PC-9 (cell line): ENCODE results near the gene ZNF385A. TPM values are rescaled to one million over a fixed set of nuclear protein-coding genes. Genes with fewer than 3 reads are reported as not detected.

Source experiments
- BruUV-seq: library from RNA; stranded (reverse); fragments of 400-500 nt; replicated peaks from 2 replicates; lab custom pipeline; 2021; lab: Mats Ljungman, UMichigan
- CTCF ChIA-PET: fragments of 300-600 bp; sonication (Branson Sonifier 250); formaldehyde crosslinking; loops from one replicate; lab custom pipeline; 2022; ENCODE audit warnings: antibody characterized with exemption; lab: Charles Lee
- POLR2A ChIA-PET: fragments of 300-600 bp; sonication (Branson Sonifier 250); formaldehyde crosslinking; loops from one replicate; lab custom pipeline; 2022; ENCODE audit warnings: antibody characterized with exemption; ENCODE audit not compliant: unreplicated experiment; lab: Charles Lee
- DNase-seq, 2 experiments: peaks; one replicate each; pipeline versions ENCODE4 v3.0.0 to v3.0.0-alpha.2; 2015 to 2022; ENCODE audit warnings: mixed read lengths in 1 of 2
- H2AFZ ChIP-seq: fragments of 200-600 bp; sonication (generic); 2 replicates; pipeline ENCODE4 v1.8.1; 2017; ENCODE audit warnings: antibody characterized with exemption
- H3F3A ChIP-seq: fragments of 200-600 bp; sonication (generic); 2 replicates; pipeline ENCODE4 v1.8.1; 2017; ENCODE audit warnings: antibody characterized with exemption, mild to moderate bottlenecking, low read depth; ENCODE audit not compliant: insufficient read depth
- H3K27ac ChIP-seq: fragments of 200-600 bp; sonication (generic); 2 replicates; pipeline ENCODE4 v1.6.1; 2016; ENCODE audit warnings: mixed run types
- H3K27me3 ChIP-seq: fragments of 200-600 bp; sonication (generic); 2 replicates; pipeline ENCODE4 v1.6.1; 2016; ENCODE audit warnings: low read depth, mixed run types; ENCODE audit not compliant: insufficient read depth
- H3K36me3 ChIP-seq: fragments of 200-600 bp; sonication (generic); 2 replicates; pipeline ENCODE4 v1.6.1; 2016; ENCODE audit warnings: low read depth, mixed run types
- H3K4me1 ChIP-seq: fragments of 200-600 bp; sonication (generic); replicated peaks from 2 replicates; pipeline ENCODE4 v1.6.1; 2016; ENCODE audit warnings: mixed run types; ENCODE audit not compliant: insufficient read depth
- H3K4me2 ChIP-seq: fragments of 200-600 bp; sonication (generic); 2 replicates; pipeline ENCODE4 v1.6.1; 2017; ENCODE audit warnings: mixed run types
- H3K4me3 ChIP-seq: fragments of 200-600 bp; sonication (generic); 2 replicates; pipeline ENCODE4 v1.6.1; 2016; ENCODE audit warnings: mixed run types
- H3K79me2 ChIP-seq: fragments of 200-600 bp; sonication (generic); 2 replicates; pipeline ENCODE4 v1.6.1; 2017; ENCODE audit warnings: low read depth, mixed run types
- H3K9me2 ChIP-seq: fragments of 200-600 bp; sonication (generic); 2 replicates; pipeline ENCODE4 v1.8.1; 2017; ENCODE audit warnings: mild to moderate bottlenecking; ENCODE audit not compliant: insufficient read depth
- H3K9me3 ChIP-seq: fragments of 200-600 bp; sonication (generic); 2 replicates; pipeline ENCODE4 v1.8.1; 2016; ENCODE audit warnings: low read depth; ENCODE audit not compliant: insufficient read depth
- H4K20me1 ChIP-seq: fragments of 200-600 bp; sonication (generic); 2 replicates; pipeline ENCODE4 v1.8.1; 2017; ENCODE audit not compliant: insufficient read depth
- EZH2 ChIP-seq: fragments of 200-600 bp; sonication (generic); IDR thresholded peaks from 2 replicates; pipeline ENCODE4 v1.8.0; 2017; ENCODE audit warnings: antibody characterized with exemption, low read depth
- intact Hi-C: fragments of 100-400 bp; cut with micrococcal nuclease; formaldehyde crosslinking; loops from one replicate; pipeline ENCODE4 v1.10.0; 2022; ENCODE audit not compliant: unreplicated experiment
- total RNA-seq: library from RNA; stranded (reverse); gene quantifications from 2 replicates; pipeline ENCODE4 v1.2.3, GENCODE V29; 2021
- TF ChIP-seq, protein P1 (sequence below): fragments of 200-600 bp; sonication (generic); conservative IDR thresholded peaks from 2 replicates; pipeline ENCODE4 v1.6.1; 2017; ENCODE audit warnings: mixed run types, antibody characterized with exemption, mild to moderate bottlenecking, moderate library complexity

The ZNF385A gene
- total RNA-seq, 1 experiment from 2014 or later = 17.2 TPM

DNA sequence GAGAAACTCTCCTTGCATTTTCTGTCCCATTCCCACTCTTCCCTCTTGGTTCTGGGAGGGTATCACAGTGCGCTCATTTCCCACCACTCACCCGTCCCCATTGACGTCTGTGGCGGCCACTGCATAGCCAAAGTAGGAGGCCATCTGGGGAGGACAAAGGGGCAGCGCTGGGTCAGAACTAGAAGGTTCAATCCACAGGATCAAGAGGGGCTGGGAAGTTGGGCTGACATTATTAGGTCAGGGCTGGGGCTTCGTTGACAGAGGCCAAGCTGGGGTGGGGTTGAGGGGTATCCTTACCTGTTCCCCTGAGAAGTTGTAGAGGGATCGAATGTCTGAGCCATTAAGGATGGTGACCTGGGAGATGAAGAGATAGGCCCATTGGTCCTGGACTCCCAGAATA is 21.0 kb upstream of the ZNF385A start:
- Histone ChIP-seq H4K20me1 (no peaks in the 10 kb centered on the region), H3F3A (peaks cover 5% of the 10 kb centered on the region; the same call in 1 of the 2 replicates), H2AFZ (no peak overlapping the region), H3K79me2 (no peaks in the 10 kb centered on the region), H3K4me3 (no peak overlapping the region), H3K4me1 (no peaks in the 10 kb centered on the region), H3K4me2 (no peak overlapping the region), H3K9me3 (no peaks in the 10 kb centered on the region), H3K36me3 (0 out of 2 replicates have a peak, but pooled peaks cover 7% of the 10 kb centered on the region), H3K27me3 (no peaks in the 10 kb centered on the region), H3K27ac (no peak overlapping the region), H3K9me2 (no peaks in the 10 kb centered on the region)
- CTCF ChIA-PET = interaction anchor here (0.5 kb wide), 1 partner anchor 71 kb away, joined by 4 read pairs; no protein-coding TSS in a partner anchor
- DNase-seq = no peak
- intact Hi-C loops = no loop called here
- no TSS peak for BruUV-seq
- POLR2A ChIA-PET = interaction anchor here (0.7 kb wide), 1 partner anchor 11 kb away, joined by 3 read pairs; no protein-coding TSS in a partner anchor
- TF ChIP-seq EZH2 = no peak
- TF ChIP-seq, protein P1, sequence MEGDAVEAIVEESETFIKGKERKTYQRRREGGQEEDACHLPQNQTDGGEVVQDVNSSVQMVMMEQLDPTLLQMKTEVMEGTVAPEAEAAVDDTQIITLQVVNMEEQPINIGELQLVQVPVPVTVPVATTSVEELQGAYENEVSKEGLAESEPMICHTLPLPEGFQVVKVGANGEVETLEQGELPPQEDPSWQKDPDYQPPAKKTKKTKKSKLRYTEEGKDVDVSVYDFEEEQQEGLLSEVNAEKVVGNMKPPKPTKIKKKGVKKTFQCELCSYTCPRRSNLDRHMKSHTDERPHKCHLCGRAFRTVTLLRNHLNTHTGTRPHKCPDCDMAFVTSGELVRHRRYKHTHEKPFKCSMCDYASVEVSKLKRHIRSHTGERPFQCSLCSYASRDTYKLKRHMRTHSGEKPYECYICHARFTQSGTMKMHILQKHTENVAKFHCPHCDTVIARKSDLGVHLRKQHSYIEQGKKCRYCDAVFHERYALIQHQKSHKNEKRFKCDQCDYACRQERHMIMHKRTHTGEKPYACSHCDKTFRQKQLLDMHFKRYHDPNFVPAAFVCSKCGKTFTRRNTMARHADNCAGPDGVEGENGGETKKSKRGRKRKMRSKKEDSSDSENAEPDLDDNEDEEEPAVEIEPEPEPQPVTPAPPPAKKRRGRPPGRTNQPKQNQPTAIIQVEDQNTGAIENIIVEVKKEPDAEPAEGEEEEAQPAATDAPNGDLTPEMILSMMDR = no peak

DNA sequence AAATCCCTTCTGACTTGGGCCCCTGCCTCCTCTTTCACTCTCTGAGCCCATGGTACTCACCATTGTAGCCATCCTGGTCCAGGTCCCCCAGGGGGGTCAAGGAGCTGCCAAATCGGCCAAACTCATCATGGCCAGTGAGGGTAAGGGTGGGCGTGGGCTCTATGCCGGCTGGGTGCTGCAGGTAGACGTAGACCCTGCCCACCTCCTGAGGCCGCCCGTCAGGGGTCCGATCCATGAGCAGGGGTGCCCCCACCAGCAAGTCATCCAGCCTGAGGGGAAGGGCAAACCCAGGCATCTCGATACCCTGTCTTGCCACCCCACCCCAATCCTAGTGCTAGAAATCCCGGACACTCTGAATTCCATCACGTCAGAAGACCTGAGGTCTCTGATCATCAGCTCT is 20.6 kb upstream of the ZNF385A start:
- Histone ChIP-seq H4K20me1 (no peaks in the 10 kb centered on the region), H3K27me3 (no peaks in the 10 kb centered on the region), H3K79me2 (no peaks in the 10 kb centered on the region), H3K9me3 (no peaks in the 10 kb centered on the region), H3F3A (peaks cover 5% of the 10 kb centered on the region; the same call in 1 of the 2 replicates), H3K4me2 (no peak overlapping the region), H2AFZ (no peak overlapping the region), H3K36me3 (0 out of 2 replicates have a peak, but pooled peaks cover 7% of the 10 kb centered on the region), H3K27ac (no peak overlapping the region), H3K4me3 (no peak overlapping the region), H3K9me2 (no peaks in the 10 kb centered on the region), H3K4me1 (no peaks in the 10 kb centered on the region)
- intact Hi-C loops = no loop called here
- ChIA-PET POLR2A (no interaction called here), CTCF (no interaction called here)
- DNase-seq = no peak
- no TSS peak for BruUV-seq
- no peak for TF ChIP-seq EZH2
- TF ChIP-seq, protein P1 = no peak

DNA sequence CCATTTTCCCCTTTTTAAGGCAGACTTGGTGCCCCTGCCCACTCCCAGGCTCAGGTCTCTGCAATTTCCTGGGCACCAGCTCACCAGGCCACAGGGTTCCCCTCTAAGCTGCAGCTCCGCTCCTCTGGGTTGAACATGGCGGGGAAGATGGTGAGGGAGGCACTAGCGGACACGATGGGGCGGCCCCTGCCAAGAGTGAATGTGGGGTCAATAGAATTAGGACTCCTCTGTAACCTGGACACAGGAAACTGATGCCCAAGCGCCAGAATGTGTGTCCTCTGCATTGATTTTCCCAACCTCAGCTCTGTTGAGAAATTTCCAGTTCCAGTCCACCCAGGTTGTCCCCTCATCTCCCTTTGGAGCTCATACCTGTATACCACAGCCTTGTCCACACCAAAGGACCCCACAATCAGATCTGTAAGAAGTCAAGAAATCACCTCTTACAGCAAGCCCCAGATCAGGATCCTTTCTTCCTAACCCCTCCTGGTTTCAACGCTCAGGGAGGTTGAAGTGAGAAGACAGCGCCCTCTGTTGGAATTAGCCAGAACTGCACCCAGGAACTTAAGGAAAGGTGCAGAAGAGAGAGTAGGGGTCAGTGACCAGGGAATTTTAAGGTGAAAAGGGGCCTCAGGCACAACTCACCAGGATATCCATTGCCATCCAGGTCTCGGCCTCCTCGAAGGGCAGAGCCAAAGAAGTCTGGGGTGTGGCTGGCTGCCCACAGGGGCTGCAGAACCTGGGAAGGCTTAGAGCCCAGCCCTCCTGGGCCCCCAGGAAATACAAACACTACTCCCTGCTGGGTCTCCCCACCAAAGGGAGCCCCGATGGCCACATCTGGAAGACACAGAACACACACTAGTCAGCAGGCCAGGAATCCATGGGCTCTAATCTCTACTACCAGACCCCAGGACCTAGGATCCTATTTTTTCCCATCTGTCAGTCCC is 19.8 kb upstream of the ZNF385A start:
- H3K9me2 ChIP-seq = no peaks in the 10 kb centered on the region
- ChIA-PET POLR2A (no interaction called here), CTCF (no interaction called here)
- H3K4me2 ChIP-seq = no peak overlapping the region
- no peak overlapping the region for H2AFZ ChIP-seq
- H3K79me2 ChIP-seq = no peaks in the 10 kb centered on the region
- H3K27me3 ChIP-seq = no peaks in the 10 kb centered on the region
- intact Hi-C loops = no loop called here
- H3K4me1 ChIP-seq = no peaks in the 10 kb centered on the region
- no peak for TF ChIP-seq EZH2
- TF ChIP-seq, protein P1 = peak; percentile 98
- H3K27ac ChIP-seq = no peak overlapping the region
- peaks cover 12% of the 10 kb centered on the region; the same call in 1 of the 2 replicates for H3F3A ChIP-seq
- H3K4me3 ChIP-seq = no peak overlapping the region
- BruUV-seq = no TSS peak
- H3K9me3 ChIP-seq = no peaks in the 10 kb centered on the region
- H4K20me1 ChIP-seq = no peaks in the 10 kb centered on the region
- 0 out of 2 replicates have a peak, but pooled peaks cover 7% of the 10 kb centered on the region for H3K36me3 ChIP-seq
- peak in 1 of 2 experiments; percentile 28 for DNase-seq
